ENCODE results near the gene UBP1.
"Not testable (repeated sequence)": the region's sequence is repeated elsewhere in the genome, so short reads cannot be mapped to it uniquely, and the experiment has no call there.

UBP1 gene

GRCh38 chr3:33433843-33434242 lies 6.4 kb downstream of the UBP1 start:
- DNase-seq = no peak

GRCh38 chr3:33430571-33430970 lies 9.6 kb downstream of the UBP1 start:
- DNase-seq = no peak

GRCh38 chr3:33430061-33430460 lies 10.1 kb downstream of the UBP1 start:
- DNase-seq = no peak

GRCh38 chr3:33429306-33429705 lies 10.9 kb downstream of the UBP1 start:
- not testable (repeated sequence) for DNase-seq

- no peak for DNase-seq
Measured at GRCh38 chr3:33428734-33429133, 11.5 kb downstream of the UBP1 start.

- DNase-seq = no peak
Measured at GRCh38 chr3:33426630-33427317, 13.4 kb downstream of the UBP1 start.

- no peak for DNase-seq
Measured at GRCh38 chr3:33426068-33426467, 14.1 kb downstream of the UBP1 start.

GRCh38 chr3:33425453-33425852 lies 14.8 kb downstream of the UBP1 start:
- DNase-seq = no peak

- no peak for DNase-seq
Measured at GRCh38 chr3:33424606-33425452, 15.4 kb downstream of the UBP1 start.

- no peak for DNase-seq
Measured at GRCh38 chr3:33420966-33421365, 19.2 kb downstream of the UBP1 start.

- no peak for DNase-seq
Measured at GRCh38 chr3:33419948-33420347, 20.3 kb downstream of the UBP1 start.

GRCh38 chr3:33417066-33417673 lies 23.0 kb downstream of the UBP1 start:
- peak; percentile 36 for DNase-seq

GRCh38 chr3:33410816-33411215 lies 29.4 kb downstream of the UBP1 start:
- DNase-seq = not testable (repeated sequence)

GRCh38 chr3:33403756-33404155 lies 36.4 kb downstream of the UBP1 start:
- no peak for DNase-seq

- DNase-seq = no peak
Measured at GRCh38 chr3:33402936-33403335, 37.3 kb downstream of the UBP1 start.

- DNase-seq = no peak
Measured at GRCh38 chr3:33401781-33402180, 38.4 kb downstream of the UBP1 start.

- DNase-seq = no peak
Measured at GRCh38 chr3:33398410-33398809, 41.8 kb downstream of the UBP1 start.

GRCh38 chr3:33395900-33396299 lies 44.3 kb downstream of the UBP1 start:
- no peak for DNase-seq

GRCh38 chr3:33394403-33395054 lies 45.7 kb downstream of the UBP1 start:
- DNase-seq = no peak

GRCh38 chr3:33392703-33393125 lies 47.5 kb downstream of the UBP1 start:
- DNase-seq = no peak

- DNase-seq = no peak
Measured at GRCh38 chr3:33392144-33392543, 48.1 kb downstream of the UBP1 start.

GRCh38 chr3:33391255-33391995 lies 48.8 kb downstream of the UBP1 start:
- no peak for DNase-seq

GRCh38 chr3:33389908-33390307 lies 50.3 kb downstream of the UBP1 start:
- no peak for DNase-seq
